HepG2 (cell line): ENCODE results near the gene EFNA2. TPM values are rescaled to one million over a fixed set of nuclear protein-coding genes. Genes with fewer than 3 reads are reported as not detected.

ENCODE experiments used
- ATF7 ChIP-seq, 2 experiments: fragments of 450-650 bp in 1 of 2; sonication (generic) in 1 of 2; formaldehyde crosslinking in 1 of 2; IDR thresholded peaks; 2 replicates each; pipeline versions ENCODE4 v1.4.0 to v1.6.1; 2016 to 2020; ENCODE audit warnings: antibody characterized with exemption in 1 of 2, mild to moderate bottlenecking in 1 of 2, missing genetic modification reagents in 1 of 2
- CAMTA2 ChIP-seq: sonication (generic); formaldehyde crosslinking; IDR thresholded peaks from 2 replicates; pipeline ENCODE4 v1.4.0; 2020; ENCODE audit warnings: mild to moderate bottlenecking, missing genetic modification reagents, borderline replicate concordance
- DNMT1 ChIP-seq: sonication (generic); formaldehyde crosslinking; IDR thresholded peaks from 2 replicates; pipeline ENCODE4 v1.5.1; 2020; ENCODE audit warnings: mild to moderate bottlenecking, missing genetic modification reagents
- ETS1 ChIP-seq: sonication (generic); formaldehyde crosslinking; IDR thresholded peaks from 2 replicates; pipeline ENCODE4 v1.4.0; 2020; ENCODE audit warnings: missing genetic modification reagents
- NRL ChIP-seq: sonication (generic); formaldehyde crosslinking; IDR thresholded peaks from 2 replicates; pipeline ENCODE4 v1.5.0; 2020; ENCODE audit warnings: missing genetic modification reagents, mild to moderate bottlenecking, moderate library complexity, borderline replicate concordance
- TARDBP ChIP-seq: sonication (generic); formaldehyde crosslinking; IDR thresholded peaks from 2 replicates; pipeline ENCODE4 v1.8.0; 2022; ENCODE audit warnings: mild to moderate bottlenecking, missing genetic modification reagents
- ZFP41 ChIP-seq: sonication (generic); formaldehyde crosslinking; IDR thresholded peaks from 2 replicates; pipeline ENCODE4 v1.4.0; 2020; ENCODE audit warnings: mild to moderate bottlenecking, missing genetic modification reagents, borderline replicate concordance
- ZNF207 ChIP-seq: fragments of 450-650 bp; IDR thresholded peaks from 2 replicates; pipeline ENCODE4 v1.6.1; 2016; ENCODE audit warnings: antibody characterized with exemption, borderline replicate concordance
- ZNF503 ChIP-seq: sonication (generic); formaldehyde crosslinking; IDR thresholded peaks from 2 replicates; pipeline ENCODE4 v1.4.0; 2020; ENCODE audit warnings: missing genetic modification reagents
- ZNF549 ChIP-seq: sonication (generic); formaldehyde crosslinking; IDR thresholded peaks from 2 replicates; pipeline ENCODE4 v1.5.0; 2020; ENCODE audit warnings: missing genetic modification reagents
- ZNF552 ChIP-seq: sonication (generic); formaldehyde crosslinking; IDR thresholded peaks from 2 replicates; pipeline ENCODE4 v1.9.0; 2022; ENCODE audit warnings: missing genetic modification reagents, mild to moderate bottlenecking, borderline replicate concordance
- ZNF660 ChIP-seq: sonication (generic); formaldehyde crosslinking; IDR thresholded peaks from 2 replicates; pipeline ENCODE4 v1.5.1; 2020; ENCODE audit warnings: mild to moderate bottlenecking, low read depth, missing genetic modification reagents, borderline replicate concordance
- ZNF790 ChIP-seq: sonication (generic); formaldehyde crosslinking; IDR thresholded peaks from 2 replicates; pipeline ENCODE4 v1.8.0; 2022; ENCODE audit warnings: missing genetic modification reagents, mild to moderate bottlenecking, borderline replicate concordance
- ZNF850 ChIP-seq: sonication (generic); formaldehyde crosslinking; conservative IDR thresholded peaks from 2 replicates; pipeline ENCODE4 v1.9.0; 2021; ENCODE audit warnings: mild to moderate bottlenecking, missing genetic modification reagents
- polyA plus RNA-seq, 8 experiments: library from polyadenylated mRNA; depleted of rRNA in 3 of 8; stranded (reverse) in 7 of 8; unstranded in 1 of 8; fragments of >200 nt; fragmentation: Illumina TruSeq in 4 of 8; extraction: Trizol in 4 of 8; gene quantifications; 2 replicates each; pipeline versions ENCODE4 v1.2.1 to v1.2.3, GENCODE V29; 2011 to 2016; ENCODE audit warnings: low read depth in 4 of 8, missing spikeins in 1 of 8, mixed read lengths in 1 of 8; ENCODE audit not compliant: insufficient read depth in 1 of 8
- total RNA-seq, 5 experiments: library from RNA; depleted of rRNA; stranded (reverse); fragments of >200 nt; fragmentation: Illumina TruSeq; extraction: Trizol; gene quantifications; 2 replicates each; pipeline ENCODE4 v1.2.3, GENCODE V29; 2016; ENCODE audit warnings: low read depth in 1 of 5
- TF ChIP-seq, protein P1 (sequence below): IDR thresholded peaks from 2 replicates; pipeline ENCODE4 v1.6.1; 2012; ENCODE audit warnings: inconsistent platforms
- TF ChIP-seq, protein P2 (sequence below): IDR thresholded peaks from 2 replicates; pipeline ENCODE4 v1.6.1; 2016; ENCODE audit warnings: low read depth, missing genetic modification reagents, missing compliant biosample characterization
- TF ChIP-seq, protein P3 (sequence below), 2 experiments: sonication (generic) in 1 of 2; formaldehyde crosslinking in 1 of 2; IDR thresholded peaks; 2 replicates each; pipeline versions ENCODE4 v1.4.0 to v1.6.1; 2018 to 2020; ENCODE audit warnings: missing genetic modification reagents in 2 of 2, borderline replicate concordance in 1 of 2, low read depth in 1 of 2, mild to moderate bottlenecking in 1 of 2, missing biosample characterization in 1 of 2

The EFNA2 gene
- total and polyA plus RNA-seq, 2 of the 13 experiments (the other 11 are each of a cell fraction or from before 2014, with no cell fraction given), result 6.0 to 9.9 TPM

DNA sequence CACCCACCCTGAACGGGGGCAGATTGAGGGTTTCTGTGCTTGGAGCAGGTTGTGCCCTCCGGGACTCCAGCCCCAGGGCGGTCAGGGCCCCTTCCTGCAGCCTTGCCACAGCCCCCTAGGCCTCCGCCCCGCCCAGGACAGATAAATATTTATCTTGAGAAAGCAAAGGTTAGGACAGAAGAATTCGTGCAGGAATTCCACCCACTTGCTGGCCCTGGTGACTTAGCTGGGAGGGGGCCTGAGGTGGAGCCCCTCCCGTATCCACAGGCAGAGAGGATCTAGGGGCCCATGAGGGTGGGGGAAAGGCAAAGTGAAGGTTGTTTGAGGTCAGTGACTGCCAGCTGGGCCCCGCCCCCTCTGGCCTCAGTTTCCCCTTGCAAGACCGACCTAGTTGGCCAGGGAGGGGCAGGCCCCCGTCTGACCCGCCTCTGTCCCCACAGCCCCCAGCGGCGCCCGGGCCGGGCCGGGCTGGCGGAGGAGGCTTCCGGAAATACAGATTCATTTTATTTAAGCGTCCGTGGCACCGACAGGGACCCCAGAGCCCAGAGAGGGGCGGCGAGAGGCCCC is 32.1 kb upstream of the EFNA2 start (continued):
- TF ChIP-seq ATF7 (IDR thresholded peaks at IDR 0.05) (no peak), ATF7 (CRISPR knock-in tag; IDR thresholded peaks at IDR 0.05) (peak; percentile 12; the same call in 1 of the 2 replicates), ZNF850 (CRISPR knock-in tag) (no peak), ZNF503 (peak; percentile 77; the same call in 1 of the 2 replicates), ZNF207 (no peak), ZNF790 (no peak), ZNF552 (CRISPR knock-in tag) (no peak), ZNF660 (no peak), NRL (CRISPR knock-in tag) (0 out of 2 replicates have a peak, but pooled peaks have one; percentile 19), ETS1 (no peak), ZFP41 (CRISPR knock-in tag) (no peak), TARDBP (CRISPR knock-in tag) (no peak), CAMTA2 (no peak), ZNF549 (CRISPR knock-in tag) (no peak), DNMT1 (CRISPR knock-in tag) (no peak)
- TF ChIP-seq, protein P1, sequence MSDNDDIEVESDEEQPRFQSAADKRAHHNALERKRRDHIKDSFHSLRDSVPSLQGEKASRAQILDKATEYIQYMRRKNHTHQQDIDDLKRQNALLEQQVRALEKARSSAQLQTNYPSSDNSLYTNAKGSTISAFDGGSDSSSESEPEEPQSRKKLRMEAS, result peak; percentile 55; the same call in 1 of the 2 replicates
- TF ChIP-seq, protein P2, sequence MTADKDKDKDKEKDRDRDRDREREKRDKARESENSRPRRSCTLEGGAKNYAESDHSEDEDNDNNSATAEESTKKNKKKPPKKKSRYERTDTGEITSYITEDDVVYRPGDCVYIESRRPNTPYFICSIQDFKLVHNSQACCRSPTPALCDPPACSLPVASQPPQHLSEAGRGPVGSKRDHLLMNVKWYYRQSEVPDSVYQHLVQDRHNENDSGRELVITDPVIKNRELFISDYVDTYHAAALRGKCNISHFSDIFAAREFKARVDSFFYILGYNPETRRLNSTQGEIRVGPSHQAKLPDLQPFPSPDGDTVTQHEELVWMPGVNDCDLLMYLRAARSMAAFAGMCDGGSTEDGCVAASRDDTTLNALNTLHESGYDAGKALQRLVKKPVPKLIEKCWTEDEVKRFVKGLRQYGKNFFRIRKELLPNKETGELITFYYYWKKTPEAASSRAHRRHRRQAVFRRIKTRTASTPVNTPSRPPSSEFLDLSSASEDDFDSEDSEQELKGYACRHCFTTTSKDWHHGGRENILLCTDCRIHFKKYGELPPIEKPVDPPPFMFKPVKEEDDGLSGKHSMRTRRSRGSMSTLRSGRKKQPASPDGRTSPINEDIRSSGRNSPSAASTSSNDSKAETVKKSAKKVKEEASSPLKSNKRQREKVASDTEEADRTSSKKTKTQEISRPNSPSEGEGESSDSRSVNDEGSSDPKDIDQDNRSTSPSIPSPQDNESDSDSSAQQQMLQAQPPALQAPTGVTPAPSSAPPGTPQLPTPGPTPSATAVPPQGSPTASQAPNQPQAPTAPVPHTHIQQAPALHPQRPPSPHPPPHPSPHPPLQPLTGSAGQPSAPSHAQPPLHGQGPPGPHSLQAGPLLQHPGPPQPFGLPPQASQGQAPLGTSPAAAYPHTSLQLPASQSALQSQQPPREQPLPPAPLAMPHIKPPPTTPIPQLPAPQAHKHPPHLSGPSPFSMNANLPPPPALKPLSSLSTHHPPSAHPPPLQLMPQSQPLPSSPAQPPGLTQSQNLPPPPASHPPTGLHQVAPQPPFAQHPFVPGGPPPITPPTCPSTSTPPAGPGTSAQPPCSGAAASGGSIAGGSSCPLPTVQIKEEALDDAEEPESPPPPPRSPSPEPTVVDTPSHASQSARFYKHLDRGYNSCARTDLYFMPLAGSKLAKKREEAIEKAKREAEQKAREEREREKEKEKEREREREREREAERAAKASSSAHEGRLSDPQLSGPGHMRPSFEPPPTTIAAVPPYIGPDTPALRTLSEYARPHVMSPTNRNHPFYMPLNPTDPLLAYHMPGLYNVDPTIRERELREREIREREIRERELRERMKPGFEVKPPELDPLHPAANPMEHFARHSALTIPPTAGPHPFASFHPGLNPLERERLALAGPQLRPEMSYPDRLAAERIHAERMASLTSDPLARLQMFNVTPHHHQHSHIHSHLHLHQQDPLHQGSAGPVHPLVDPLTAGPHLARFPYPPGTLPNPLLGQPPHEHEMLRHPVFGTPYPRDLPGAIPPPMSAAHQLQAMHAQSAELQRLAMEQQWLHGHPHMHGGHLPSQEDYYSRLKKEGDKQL (CRISPR knock-in tag), result no peak
- TF ChIP-seq, protein P3, sequence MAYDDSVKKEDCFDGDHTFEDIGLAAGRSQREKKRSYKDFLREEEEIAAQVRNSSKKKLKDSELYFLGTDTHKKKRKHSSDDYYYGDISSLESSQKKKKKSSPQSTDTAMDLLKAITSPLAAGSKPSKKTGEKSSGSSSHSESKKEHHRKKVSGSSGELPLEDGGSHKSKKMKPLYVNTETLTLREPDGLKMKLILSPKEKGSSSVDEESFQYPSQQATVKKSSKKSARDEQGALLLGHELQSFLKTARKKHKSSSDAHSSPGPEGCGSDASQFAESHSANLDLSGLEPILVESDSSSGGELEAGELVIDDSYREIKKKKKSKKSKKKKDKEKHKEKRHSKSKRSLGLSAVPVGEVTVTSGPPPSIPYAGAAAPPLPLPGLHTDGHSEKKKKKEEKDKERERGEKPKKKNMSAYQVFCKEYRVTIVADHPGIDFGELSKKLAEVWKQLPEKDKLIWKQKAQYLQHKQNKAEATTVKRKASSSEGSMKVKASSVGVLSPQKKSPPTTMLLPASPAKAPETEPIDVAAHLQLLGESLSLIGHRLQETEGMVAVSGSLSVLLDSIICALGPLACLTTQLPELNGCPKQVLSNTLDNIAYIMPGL (CRISPR knock-in tag; IDR thresholded peaks at IDR 0.05; ENCODE audit: borderline replicate concordance in 1 of 2, low read depth in 1 of 2), result peak in 1 of 2 experiments; percentile 49; a peak in 1 of 4 replicates
